IPS-18c (cell line): ENCODE data around the gene MT1B.

Experiments
- H3K4me3 ChIP-seq: 2 replicates; pipeline ENCODE4 v1.7.0; 2013; ENCODE audit warnings: low read depth, mild to moderate bottlenecking, low read length, moderate library complexity; ENCODE audit not compliant: insufficient read depth
- H3K9me3 ChIP-seq: one replicate; pipeline ENCODE4 v1.6.1; 2013; ENCODE audit warnings: mild to moderate bottlenecking, low read length, moderate library complexity; ENCODE audit not compliant: control insufficient read depth, insufficient read depth

MT1B gene

DNA sequence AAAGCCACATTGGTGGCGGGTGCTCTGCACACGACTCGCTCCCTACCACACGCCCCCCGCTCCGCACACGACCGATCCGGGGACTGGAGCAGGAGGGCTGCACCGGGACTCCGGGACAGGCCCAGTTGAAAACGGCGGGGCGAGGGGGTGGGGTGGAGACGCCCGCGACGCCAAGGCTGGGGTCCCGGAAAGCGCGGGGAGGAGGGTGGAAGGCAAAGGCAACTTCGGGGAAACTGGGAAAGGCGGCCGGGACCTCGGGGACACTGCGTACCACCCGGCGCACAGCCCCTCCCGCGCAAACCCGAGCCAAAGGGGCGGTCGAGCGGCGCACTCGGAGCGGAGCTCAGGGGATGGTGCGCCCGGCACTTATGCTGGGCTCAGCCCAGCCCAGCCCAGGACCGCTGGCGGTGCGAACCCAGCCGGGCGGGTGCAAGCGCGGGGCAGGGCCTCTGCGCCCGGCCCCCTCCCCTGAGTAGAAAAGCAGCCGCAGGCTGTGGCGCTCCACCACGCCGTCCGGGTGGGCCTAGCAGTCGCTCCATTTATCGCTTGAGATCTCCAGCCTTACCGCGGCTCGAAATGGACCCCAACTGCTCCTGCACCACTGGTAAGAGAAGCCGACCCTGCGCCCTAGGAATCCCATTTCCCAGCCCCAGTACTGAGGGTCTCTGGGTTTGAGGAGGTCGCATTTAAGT is 19.4 kb upstream of the MT1B start, which contains the start of gene MT1M:
TSS of gene MT1M (plus strand) at position 504 of the 692 bp plus-strand sequence. CDS start at position 577, 73 bp downstream.
- Histone ChIP-seq H3K9me3 (no peaks in the 10 kb centered on the region), H3K4me3 (peak within 1 kb of the TSS; percentile 38)

DNA sequence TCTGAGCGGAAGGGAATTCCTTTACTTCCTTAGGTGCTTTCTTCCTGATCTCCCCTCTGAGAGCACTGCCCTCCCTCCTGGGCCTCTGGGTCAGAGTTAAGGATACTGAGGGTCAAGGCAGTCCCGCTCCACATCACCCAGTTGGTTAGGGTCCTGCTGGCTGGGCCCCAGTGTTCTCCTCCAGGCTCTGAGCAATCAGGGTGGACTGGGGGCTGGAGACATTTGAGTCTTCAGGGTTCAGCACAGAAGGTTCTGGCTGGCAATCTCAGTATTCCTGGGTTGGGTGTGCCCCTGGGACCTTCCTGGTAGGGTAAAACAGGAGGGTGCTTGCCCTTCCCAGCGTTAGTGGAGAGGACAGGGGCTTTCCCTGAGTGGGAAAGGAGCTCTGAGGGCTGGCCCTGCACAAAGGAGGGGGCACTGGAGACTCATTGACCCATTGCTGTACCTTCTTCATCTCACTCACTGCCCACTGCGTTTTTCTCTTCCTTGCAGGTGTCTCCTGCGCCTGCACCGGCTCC is 18.8 kb upstream of the MT1B start:
- Histone ChIP-seq H3K9me3 (no peaks in the 10 kb centered on the region), H3K4me3 (peak overlapping the region; percentile 38; the same call in 1 of the 2 replicates)

- Histone ChIP-seq H3K4me3 (no peak overlapping the region), H3K9me3 (no peaks in the 10 kb centered on the region)
These were observed 18.2 kb upstream of the MT1B start for GRCh38 chr16:56633535-56633934.

- Histone ChIP-seq H3K9me3 (no peaks in the 10 kb centered on the region), H3K4me3 (peak overlapping the region; percentile 11; the same call in 1 of the 2 replicates)
These were observed 16.8 kb upstream of the MT1B start for GRCh38 chr16:56634715-56635440.

DNA sequence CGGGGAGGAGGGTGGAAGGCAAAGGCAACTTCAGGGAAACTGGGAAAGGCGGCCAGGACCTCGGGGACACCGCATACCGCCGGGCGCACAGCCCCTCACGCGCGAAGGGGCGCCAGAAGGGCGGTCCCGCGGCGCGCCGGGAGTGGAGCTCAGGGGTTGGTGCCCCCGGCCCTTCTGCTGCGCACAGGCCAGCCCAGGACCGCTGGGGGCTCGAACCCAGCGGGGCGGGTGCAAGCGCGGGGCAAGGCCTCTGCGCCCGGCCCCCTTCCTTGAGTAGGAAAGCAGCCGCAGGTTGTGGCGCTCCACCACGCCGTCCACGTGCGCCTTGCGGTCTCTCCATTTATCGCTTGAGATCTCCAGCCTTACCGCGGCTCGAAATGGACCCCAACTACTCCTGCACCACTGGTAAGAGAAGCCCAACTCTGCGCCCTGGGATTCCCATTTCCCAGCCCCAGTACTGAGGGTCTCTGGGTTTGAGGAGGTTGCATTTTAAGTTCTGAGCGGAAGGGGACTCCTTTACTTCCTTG is 16.2 kb upstream of the MT1B start:
- H3K4me3 ChIP-seq, result peak overlapping the region; percentile 11; the same call in 1 of the 2 replicates

GRCh38 chr16:56636616-56637413 is 14.9 kb upstream of the MT1B start:
- Histone ChIP-seq H3K9me3 (no peaks in the 10 kb centered on the region), H3K4me3 (no peak overlapping the region)

More for the DNA sequence above, 16.2 kb upstream of the MT1B start:
- no peaks in the 10 kb centered on the region for H3K9me3 ChIP-seq

GRCh38 chr16:56637814-56638750 is 13.6 kb upstream of the MT1B start, which contains the start of gene MT1A:
Gene MT1A (plus strand): TSS chr16:56638666. CDS start chr16:56638739, 73 bp downstream.
- peak within 1 kb of the TSS; percentile 53 for H3K4me3 ChIP-seq

DNA sequence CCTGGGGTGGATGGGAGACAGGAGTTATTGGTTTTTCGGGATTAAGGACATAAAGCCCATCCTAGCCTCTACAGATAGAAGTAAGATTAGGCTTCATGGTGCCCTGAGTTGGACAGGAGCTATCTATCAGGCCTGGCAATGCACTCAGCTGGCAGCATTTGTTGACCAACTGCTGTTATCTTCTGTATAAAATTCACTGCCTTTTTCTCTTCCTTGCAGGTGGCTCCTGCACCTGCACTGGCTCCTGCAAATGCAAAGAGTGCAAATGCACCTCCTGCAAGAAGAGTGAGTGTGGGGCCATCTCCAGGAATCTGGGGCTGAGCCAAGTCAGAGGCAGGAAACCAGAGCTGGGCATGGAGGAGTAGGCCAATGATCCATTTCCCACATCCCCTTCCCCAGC is 12.6 kb upstream of the MT1B start:
- Histone ChIP-seq H3K9me3 (no peaks in the 10 kb centered on the region), H3K4me3 (no peak overlapping the region; the same call in 1 of the 2 replicates)

More at GRCh38 chr16:56637814-56638750, 13.6 kb upstream of the MT1B start, which contains the start of gene MT1A:
- H3K9me3 ChIP-seq, result no peaks in the 10 kb centered on the region

GRCh38 chr16:56640076-56640475 is 11.6 kb upstream of the MT1B start:
- Histone ChIP-seq H3K9me3 (no peaks in the 10 kb centered on the region), H3K4me3 (no peak overlapping the region)

DNA sequence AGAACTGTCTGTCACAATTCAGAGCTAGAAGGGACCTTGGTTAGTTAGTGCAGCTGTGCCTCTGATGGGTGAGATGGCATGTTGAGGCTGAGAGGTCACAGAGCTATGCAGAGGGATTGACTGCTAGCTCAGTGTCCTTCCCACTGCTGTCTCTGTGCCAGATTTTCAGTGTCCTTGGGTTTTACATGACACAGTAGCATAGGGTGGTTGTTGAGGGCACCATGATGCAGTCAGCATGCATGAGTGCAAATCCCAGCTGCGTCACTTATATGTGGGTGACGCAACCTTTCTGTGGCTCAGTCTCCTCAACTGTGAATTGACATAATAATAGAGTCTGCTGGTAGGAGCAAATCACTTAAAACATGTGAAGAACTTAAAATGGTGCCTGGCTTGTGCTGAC is 10.5 kb upstream of the MT1B start:
- no peaks in the 10 kb centered on the region for H3K9me3 ChIP-seq

DNA sequence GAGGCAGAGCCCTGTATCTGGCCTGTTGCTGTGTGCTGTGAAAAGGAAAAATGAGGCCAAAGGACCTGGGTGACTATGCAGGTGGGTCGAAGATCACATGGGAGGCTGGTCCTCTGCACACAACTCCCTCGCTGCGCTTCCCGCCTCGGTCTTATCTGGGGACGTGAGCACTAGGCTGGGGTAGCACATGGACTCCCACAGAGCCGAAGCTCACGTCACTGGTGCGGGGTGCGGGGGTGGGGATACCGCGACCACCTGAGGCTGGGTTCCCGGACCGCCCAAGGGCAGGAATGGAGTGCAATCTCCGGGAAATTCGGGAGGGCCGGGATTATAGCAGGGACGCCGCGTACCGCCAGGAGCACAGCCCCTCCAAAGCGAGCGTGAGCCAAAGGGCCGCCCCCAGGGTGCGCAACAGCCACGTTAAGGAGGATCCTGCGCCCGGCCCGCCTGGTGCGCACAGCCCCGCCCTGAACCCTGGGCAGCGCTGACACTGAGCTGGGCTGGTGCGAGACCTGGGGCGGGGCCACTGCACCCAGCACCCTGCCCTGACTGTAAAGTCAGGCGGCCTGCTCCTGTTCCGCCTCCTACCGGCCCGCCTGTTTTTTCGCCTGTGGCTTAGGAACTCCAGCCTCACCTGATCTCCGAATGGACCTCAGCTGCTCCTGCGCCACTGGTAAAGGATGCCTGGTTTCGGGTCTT is 8.5 kb upstream of the MT1B start:
- H3K9me3 ChIP-seq, result no peaks in the 10 kb centered on the region
- peak overlapping the region; percentile 37; the same call in 1 of the 2 replicates for H3K4me3 ChIP-seq

More for the DNA sequence above, 10.5 kb upstream of the MT1B start:
- H3K4me3 ChIP-seq, result no peak overlapping the region

GRCh38 chr16:56643833-56644232 is 7.9 kb upstream of the MT1B start:
- no peaks in the 10 kb centered on the region for H3K9me3 ChIP-seq
- peak overlapping the region; percentile 37; the same call in 1 of the 2 replicates for H3K4me3 ChIP-seq

GRCh38 chr16:56645311-56645710 is 6.4 kb upstream of the MT1B start:
- no peaks in the 10 kb centered on the region for H3K9me3 ChIP-seq
- H3K4me3 ChIP-seq, result no peak overlapping the region

GRCh38 chr16:56645838-56646237 is 5.8 kb upstream of the MT1B start:
- Histone ChIP-seq H3K4me3 (no peak overlapping the region), H3K9me3 (no peaks in the 10 kb centered on the region)

DNA sequence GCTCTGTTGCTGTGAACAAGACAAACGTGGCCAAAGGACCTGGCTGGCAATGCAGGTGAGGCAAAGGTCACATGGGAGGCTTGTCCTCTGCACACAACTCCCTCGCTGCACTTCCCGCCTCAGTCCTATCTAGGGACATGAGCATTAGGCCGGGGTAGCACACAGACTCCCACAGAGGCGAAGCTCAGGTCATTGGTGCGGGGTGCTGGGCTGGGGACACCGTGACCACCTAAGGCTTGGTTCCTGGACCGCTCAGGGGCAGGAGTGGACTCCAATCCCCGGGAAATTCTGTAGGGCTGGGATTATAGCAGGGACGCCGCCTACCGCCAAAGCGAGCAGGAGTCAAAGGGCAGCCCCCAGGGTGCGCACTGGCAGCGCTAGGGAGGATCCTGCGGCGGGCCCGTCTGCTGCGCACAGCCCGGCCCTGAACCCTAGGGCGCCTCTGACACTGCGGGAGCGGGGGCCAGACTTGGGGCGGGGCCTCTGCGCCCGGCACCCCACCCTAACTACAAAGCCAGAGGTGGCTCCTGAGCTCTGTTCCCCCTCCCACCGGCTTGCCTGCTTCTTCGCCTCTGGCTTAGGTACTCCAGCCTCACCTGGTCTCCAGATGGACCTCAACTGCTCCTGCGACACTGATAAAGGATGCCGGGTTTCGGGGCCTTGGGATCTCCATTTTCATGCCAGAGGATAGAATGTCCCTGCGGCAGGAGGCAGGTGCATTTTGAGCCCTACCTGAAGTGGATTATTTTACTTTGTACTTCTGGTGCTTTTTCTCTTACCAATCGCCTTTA is 3.9 kb upstream of the MT1B start:
- Histone ChIP-seq H3K4me3 (peak overlapping the region; percentile 15), H3K9me3 (no peaks in the 10 kb centered on the region)
